Mesothelial cell of epicardium (in vitro differentiated cells): ENCODE results near the gene TMEM154. TPM values are rescaled to one million over a fixed set of nuclear protein-coding genes. Genes with fewer than 3 reads are reported as not detected.

ENCODE experiments used
- DNase-seq, 2 experiments: peaks; one replicate each; pipeline ENCODE4 v3.0.0; 2021; ENCODE audit warnings: low spot score in 2 of 2; ENCODE audit not compliant: unreplicated experiment in 2 of 2
- H3K27ac Mint-ChIP-seq: 2 replicates; pipeline ENCODE4 v1.8.0; 2021; ENCODE audit warnings: mixed read lengths
- H3K27me3 Mint-ChIP-seq: 2 replicates; pipeline ENCODE4 v1.8.0; 2021; ENCODE audit warnings: low read depth, mixed read lengths
- H3K36me3 Mint-ChIP-seq: 2 replicates; pipeline ENCODE4 v1.8.0; 2021; ENCODE audit warnings: mixed read lengths
- H3K4me1 Mint-ChIP-seq: 2 replicates; pipeline ENCODE4 v1.8.0; 2021; ENCODE audit warnings: mixed read lengths
- H3K4me3 Mint-ChIP-seq: 2 replicates; pipeline ENCODE4 v1.8.0; 2021; ENCODE audit warnings: mild to moderate bottlenecking, moderate library complexity, mixed read lengths
- H3K9me3 Mint-ChIP-seq: 2 replicates; pipeline ENCODE4 v1.8.0; 2021; ENCODE audit warnings: mixed read lengths
- CTCF ChIP-seq: fragments of 200-600 bp; sonication (generic); IDR thresholded peaks from one replicate; pipeline ENCODE4 v1.5.0; 2021; ENCODE audit warnings: antibody characterized with exemption; ENCODE audit not compliant: unreplicated experiment
- total RNA-seq: library from RNA; stranded (reverse); gene quantifications from 3 replicates; pipeline ENCODE4 v1.2.1, GENCODE V29; 2021

Gene TMEM154
- total RNA-seq, 1 donor from 2014 or later, result 0.98 TPM

- Mint-ChIP-seq H3K36me3 (no peaks in the 10 kb centered on the region), H3K4me1 (peaks cover 8% of the 10 kb centered on the region), H3K9me3 (peaks cover 4% of the 10 kb centered on the region), H3K27ac (no peak overlapping the region), H3K27me3 (no peaks in the 10 kb centered on the region), H3K4me3 (no peak overlapping the region)
- no peak for TF ChIP-seq CTCF
- no peak for DNase-seq
These were observed 99.9 kb downstream of the TMEM154 start for GRCh38 chr4:152579916-152580315.

- no peak for DNase-seq
- Mint-ChIP-seq H3K4me1 (peaks cover 10% of the 10 kb centered on the region), H3K9me3 (peaks cover 4% of the 10 kb centered on the region), H3K27me3 (no peaks in the 10 kb centered on the region), H3K27ac (no peak overlapping the region), H3K36me3 (no peaks in the 10 kb centered on the region), H3K4me3 (no peak overlapping the region)
- TF ChIP-seq CTCF, result no peak
These were observed 100.6 kb downstream of the TMEM154 start for GRCh38 chr4:152579107-152579764.

- H3K9me3 Mint-ChIP-seq, result peaks cover 4% of the 10 kb centered on the region
- H3K4me1 Mint-ChIP-seq, result peaks cover 10% of the 10 kb centered on the region
- no peak overlapping the region for H3K27ac Mint-ChIP-seq
- H3K27me3 Mint-ChIP-seq, result no peaks in the 10 kb centered on the region
- no peaks in the 10 kb centered on the region for H3K36me3 Mint-ChIP-seq
- H3K4me3 Mint-ChIP-seq, result no peak overlapping the region
- DNase-seq, result no peak
- TF ChIP-seq CTCF, result no peak
These were observed 101.1 kb downstream of the TMEM154 start for GRCh38 chr4:152578670-152579069.

- H3K4me3 Mint-ChIP-seq, result no peak overlapping the region
These were observed 101.9 kb downstream of the TMEM154 start for GRCh38 chr4:152577708-152578396.

GRCh38 chr4:152575533-152575932, 104.3 kb downstream of the TMEM154 start:
- no peaks in the 10 kb centered on the region for H3K27me3 Mint-ChIP-seq
- DNase-seq, result no peak
- H3K4me1 Mint-ChIP-seq, result peaks cover 21% of the 10 kb centered on the region
- peaks cover 3% of the 10 kb centered on the region for H3K9me3 Mint-ChIP-seq
- H3K36me3 Mint-ChIP-seq, result no peaks in the 10 kb centered on the region
- H3K4me3 Mint-ChIP-seq, result no peak overlapping the region
- no peak for TF ChIP-seq CTCF
- no peak overlapping the region for H3K27ac Mint-ChIP-seq

More at GRCh38 chr4:152577708-152578396, 101.9 kb downstream of the TMEM154 start:
- Mint-ChIP-seq H3K4me1 (peaks cover 15% of the 10 kb centered on the region), H3K36me3 (no peaks in the 10 kb centered on the region), H3K27me3 (no peaks in the 10 kb centered on the region), H3K9me3 (peaks cover 7% of the 10 kb centered on the region), H3K27ac (no peak overlapping the region)
- TF ChIP-seq CTCF, result no peak
- DNase-seq, result no peak
